ENCODE measurements around the gene BAIAP2.

BAIAP2 gene

DNA sequence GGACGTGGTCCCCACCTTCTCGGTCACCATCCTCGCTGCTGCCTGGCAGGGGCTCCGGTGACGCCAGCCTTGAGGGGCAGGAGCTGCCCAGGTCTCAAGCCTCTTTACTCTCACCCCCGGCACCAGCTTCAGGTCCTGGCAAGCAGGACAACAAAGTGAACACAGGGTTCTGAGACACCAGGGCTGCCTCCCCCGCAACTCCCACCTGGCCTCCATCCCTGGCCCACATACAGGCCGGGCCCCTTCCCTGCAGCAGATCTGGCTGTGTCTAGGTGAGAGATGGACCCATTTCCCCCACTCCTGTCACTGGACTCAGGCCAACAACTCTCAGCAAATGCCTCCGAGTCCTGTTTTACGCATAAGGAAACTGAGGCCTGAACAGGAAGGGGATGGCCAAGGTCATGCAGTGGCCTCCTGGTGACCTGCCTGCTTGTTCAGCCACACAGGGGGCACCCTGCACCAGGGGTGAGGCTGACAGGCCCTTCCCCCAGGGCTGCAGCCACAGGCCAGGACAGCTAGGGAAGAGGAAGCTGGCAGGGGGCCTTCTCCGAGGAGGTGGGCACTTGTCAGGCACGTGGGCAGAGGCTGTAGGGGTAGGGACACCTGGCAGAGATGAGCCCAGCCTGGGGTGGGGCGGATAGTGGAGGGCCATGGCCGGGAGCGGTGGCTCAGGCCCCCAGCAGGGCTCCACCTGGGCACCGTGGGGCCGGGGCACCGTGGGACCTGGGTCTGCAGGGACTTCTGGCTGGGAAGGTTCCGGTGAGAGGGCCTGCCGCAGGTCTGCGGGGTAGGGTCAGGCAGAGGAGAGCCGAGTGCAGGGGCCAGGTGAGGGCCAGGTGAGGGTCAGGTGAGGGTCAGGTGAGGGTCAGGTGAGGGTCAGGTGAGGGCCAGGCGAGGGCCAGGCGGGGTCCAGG lies 83.6 kb downstream of the BAIAP2 start:
- H3K9ac ChIP-seq (ENCODE audit: insufficient read length) = no peak overlapping the region

DNA sequence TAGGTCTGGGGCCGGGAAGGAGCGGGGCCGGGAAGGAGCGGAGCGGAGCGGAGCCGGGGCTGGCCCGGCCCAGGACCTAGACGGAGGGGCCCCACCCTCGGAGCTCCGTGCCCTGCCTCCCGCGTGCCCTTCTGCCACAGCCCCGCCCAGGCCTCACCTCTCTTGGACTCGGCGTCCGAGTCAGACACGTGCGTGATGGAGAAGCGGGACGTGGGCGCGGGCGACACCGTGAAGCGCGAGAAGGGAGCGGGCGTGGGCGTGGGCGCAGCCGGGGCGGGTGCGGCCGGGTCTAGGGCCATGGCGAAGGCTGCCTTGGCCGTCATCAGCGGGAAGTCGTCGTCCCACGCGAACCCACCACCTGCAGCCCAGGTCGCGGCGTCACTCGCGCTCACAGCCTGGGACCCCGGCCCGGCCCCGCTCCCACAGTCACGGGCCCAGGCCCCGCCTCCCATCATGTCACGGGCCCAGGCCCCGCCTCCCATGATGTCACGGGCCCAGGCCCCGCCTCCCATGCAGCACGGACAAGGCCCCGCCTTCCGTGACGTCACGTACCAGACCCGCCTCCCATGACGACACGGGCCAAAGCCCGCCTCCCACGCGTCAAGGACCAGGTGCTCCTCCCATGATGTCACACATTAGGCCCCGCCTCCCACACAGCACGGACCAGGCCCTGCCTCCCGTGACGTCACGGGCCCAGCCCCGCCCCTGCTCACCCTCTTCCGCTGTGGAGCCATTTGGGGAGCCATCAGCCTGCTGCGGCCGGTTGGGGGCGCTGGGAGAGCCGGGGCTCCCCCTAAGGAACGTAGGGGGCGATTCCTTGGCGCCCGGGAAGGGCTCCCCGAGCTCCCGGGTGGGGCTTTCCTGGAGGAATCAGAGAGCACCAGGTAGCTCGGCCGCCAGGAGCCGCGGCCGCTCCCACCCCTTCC lies 84.5 kb downstream of the BAIAP2 start:
- peak; percentile 64 for DNase-seq (ENCODE audit: low read depth, low spot score)
- Histone ChIP-seq H3K4me3 (peak overlapping the region; percentile 83), H3K27ac (no peak overlapping the region), H3K9me3 (ENCODE audit: low read depth, low read length) (no peaks in the 10 kb centered on the region), H3K36me3 (ENCODE audit: insufficient read depth, low read length) (no peaks in the 10 kb centered on the region), H3K9ac (ENCODE audit: insufficient read length) (peak overlapping the region; percentile 64)
- no peak for TF ChIP-seq POLR2AphosphoS5 (IDR thresholded peaks at IDR 0.05; ENCODE audit: borderline replicate concordance, low read depth, low read length)
- no peak for TF ChIP-seq EZH2 (IDR thresholded peaks at IDR 0.05)
- TF ChIP-seq FOXP2 (optimal IDR thresholded peaks at IDR 0.05; ENCODE audit: control extremely low read depth, extremely low read length, insufficient read depth) = no peak

More for the DNA sequence above, 83.6 kb downstream of the BAIAP2 start:
- DNase-seq (ENCODE audit: low read depth, low spot score) = no peak
- H3K9me3 ChIP-seq (ENCODE audit: low read depth, low read length) = no peaks in the 10 kb centered on the region
- no peak for TF ChIP-seq FOXP2 (optimal IDR thresholded peaks at IDR 0.05; ENCODE audit: control extremely low read depth, extremely low read length, insufficient read depth)
- TF ChIP-seq POLR2AphosphoS5 (IDR thresholded peaks at IDR 0.05; ENCODE audit: borderline replicate concordance, low read depth, low read length) = no peak
- no peak for TF ChIP-seq EZH2 (IDR thresholded peaks at IDR 0.05)
- H3K4me3 ChIP-seq = peak overlapping the region; percentile 83
- H3K36me3 ChIP-seq (ENCODE audit: insufficient read depth, low read length) = no peaks in the 10 kb centered on the region
- no peak overlapping the region for H3K27ac ChIP-seq

DNA sequence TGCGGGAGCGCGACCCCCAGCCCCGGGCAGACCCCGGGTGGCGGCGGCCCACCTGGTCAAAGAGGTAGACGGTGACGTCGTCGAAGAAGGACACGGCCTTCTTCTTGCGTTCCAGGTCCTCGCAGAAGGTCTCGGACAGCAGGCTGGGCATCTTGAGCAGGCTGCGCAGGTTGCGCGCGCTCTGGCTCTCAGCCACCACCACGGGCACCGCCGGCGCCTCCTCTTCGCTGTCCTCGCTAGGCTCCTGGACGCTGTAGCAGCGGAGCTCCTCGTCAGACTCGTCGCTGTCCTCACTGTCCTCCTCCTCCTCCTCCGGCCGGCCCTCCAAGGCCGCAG lies 85.2 kb downstream of the BAIAP2 start:
- Histone ChIP-seq H3K4me3 (no peak overlapping the region), H3K9ac (ENCODE audit: insufficient read length) (no peak overlapping the region), H3K36me3 (ENCODE audit: insufficient read depth, low read length) (no peaks in the 10 kb centered on the region), H3K27ac (no peak overlapping the region), H3K9me3 (ENCODE audit: low read depth, low read length) (no peaks in the 10 kb centered on the region)
- TF ChIP-seq EZH2 (IDR thresholded peaks at IDR 0.05) (no peak), POLR2AphosphoS5 (IDR thresholded peaks at IDR 0.05; ENCODE audit: borderline replicate concordance, low read depth, low read length) (no peak), FOXP2 (optimal IDR thresholded peaks at IDR 0.05; ENCODE audit: control extremely low read depth, extremely low read length, insufficient read depth) (no peak)
- no peak for DNase-seq (ENCODE audit: low read depth, low spot score)

DNA sequence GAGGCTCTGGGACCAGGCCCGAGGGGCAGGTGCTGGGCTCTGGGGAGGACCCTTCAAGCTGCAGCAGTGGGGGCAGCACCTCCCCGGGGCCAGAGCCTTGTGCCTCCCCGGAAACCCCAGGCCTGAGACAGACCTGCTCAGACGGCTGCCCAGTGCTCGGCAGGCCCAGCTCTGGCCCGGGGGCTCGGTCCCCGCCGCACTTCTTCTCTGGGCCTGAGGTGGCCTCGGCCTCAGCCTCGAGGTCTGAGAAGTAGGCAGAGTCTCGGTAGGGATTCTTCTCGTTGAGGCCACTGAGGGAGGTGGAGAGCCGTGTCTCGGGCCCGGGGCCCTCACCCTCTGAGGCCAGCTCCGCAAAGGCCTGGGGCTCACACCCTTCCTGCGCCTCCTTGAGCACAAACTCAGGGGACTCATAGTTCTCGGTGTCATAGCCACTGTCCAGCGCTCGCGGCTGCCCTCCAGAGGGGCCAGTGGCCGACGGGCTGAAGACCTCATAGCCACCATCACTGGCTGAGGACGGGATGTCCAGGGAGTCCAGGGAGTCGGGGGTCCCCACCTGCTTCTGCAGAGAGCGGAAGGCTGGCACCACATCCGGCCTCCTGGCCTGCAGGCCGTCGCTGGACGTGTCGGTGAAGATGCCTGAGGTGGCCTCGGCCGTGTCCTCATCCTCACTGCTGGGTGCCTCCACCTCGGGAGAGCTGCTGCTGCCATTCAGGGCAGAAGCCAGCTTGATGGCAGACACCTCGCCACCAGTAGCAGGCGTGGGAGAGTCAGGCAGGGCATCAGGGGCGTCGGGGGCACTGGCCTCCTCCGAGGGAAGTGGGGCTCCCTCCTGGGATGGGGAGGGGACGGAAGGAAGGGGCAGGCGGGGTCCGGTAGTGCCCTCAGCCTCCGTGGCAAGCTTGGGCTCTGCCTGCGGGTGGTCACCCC lies 86.0 kb downstream of the BAIAP2 start:
- Histone ChIP-seq H3K36me3 (ENCODE audit: insufficient read depth, low read length) (no peaks in the 10 kb centered on the region), H3K4me3 (no peak overlapping the region), H3K9me3 (ENCODE audit: low read depth, low read length) (no peaks in the 10 kb centered on the region), H3K27ac (no peak overlapping the region), H3K9ac (ENCODE audit: insufficient read length) (no peak overlapping the region)
- no peak for DNase-seq (ENCODE audit: low read depth, low spot score)
- TF ChIP-seq FOXP2 (optimal IDR thresholded peaks at IDR 0.05; ENCODE audit: control extremely low read depth, extremely low read length, insufficient read depth) = no peak
- no peak for TF ChIP-seq EZH2 (IDR thresholded peaks at IDR 0.05)
- no peak for TF ChIP-seq POLR2AphosphoS5 (IDR thresholded peaks at IDR 0.05; ENCODE audit: borderline replicate concordance, low read depth, low read length)

DNA sequence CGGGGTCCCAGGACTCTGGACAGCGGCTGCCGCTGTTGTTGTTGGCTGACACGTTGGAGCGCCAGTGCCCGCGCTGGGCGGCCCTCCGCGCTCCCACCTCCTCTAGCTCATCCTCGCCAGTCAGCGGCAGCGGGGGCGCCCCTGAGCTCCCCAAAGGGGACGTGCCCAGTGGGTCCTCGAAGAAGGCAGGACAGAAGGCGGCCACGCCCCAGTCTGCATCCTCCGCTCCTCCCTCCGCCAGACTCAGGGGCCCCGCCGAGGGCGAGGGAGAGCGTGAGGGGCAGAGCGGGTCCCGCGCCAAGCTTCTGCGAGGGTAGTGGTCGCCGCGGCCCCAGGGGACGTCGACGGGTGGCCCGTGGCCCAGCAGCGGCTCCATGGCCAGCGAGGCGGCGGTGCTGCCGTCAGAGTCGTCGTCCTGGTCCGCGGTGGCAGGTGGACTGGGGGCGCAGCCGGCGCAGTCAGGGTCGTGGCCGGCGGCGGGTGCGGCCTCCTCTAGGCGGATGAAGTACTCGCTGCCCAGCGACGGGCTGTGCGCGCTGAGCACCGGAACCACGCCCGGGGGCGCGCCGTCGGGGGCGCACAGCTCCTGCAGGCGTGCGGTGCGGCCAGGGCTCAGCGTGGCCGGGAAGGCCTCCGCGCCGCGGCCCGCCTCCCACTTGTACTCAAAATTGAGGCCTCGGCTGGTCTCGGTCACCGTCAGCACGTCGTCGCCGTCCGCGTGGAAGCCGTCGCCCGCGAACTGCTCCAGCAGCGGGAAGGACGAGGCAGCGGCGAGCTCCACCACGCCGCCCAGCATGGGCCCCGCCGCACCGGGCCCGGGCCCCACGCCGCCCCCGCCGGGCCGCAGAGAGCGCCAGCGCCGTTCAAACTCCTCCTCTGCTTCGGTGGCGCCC lies 87.1 kb downstream of the BAIAP2 start:
- no peak for DNase-seq (ENCODE audit: low read depth, low spot score)
- H3K36me3 ChIP-seq (ENCODE audit: insufficient read depth, low read length) = no peaks in the 10 kb centered on the region
- no peak overlapping the region for H3K4me3 ChIP-seq
- H3K9ac ChIP-seq (ENCODE audit: insufficient read length) = no peak overlapping the region
- H3K9me3 ChIP-seq (ENCODE audit: low read depth, low read length) = no peaks in the 10 kb centered on the region
- no peak overlapping the region for H3K27ac ChIP-seq
- no peak for TF ChIP-seq FOXP2 (optimal IDR thresholded peaks at IDR 0.05; ENCODE audit: control extremely low read depth, extremely low read length, insufficient read depth)
- no peak for TF ChIP-seq EZH2 (IDR thresholded peaks at IDR 0.05)
- TF ChIP-seq POLR2AphosphoS5 (IDR thresholded peaks at IDR 0.05; ENCODE audit: borderline replicate concordance, low read depth, low read length) = no peak

DNA sequence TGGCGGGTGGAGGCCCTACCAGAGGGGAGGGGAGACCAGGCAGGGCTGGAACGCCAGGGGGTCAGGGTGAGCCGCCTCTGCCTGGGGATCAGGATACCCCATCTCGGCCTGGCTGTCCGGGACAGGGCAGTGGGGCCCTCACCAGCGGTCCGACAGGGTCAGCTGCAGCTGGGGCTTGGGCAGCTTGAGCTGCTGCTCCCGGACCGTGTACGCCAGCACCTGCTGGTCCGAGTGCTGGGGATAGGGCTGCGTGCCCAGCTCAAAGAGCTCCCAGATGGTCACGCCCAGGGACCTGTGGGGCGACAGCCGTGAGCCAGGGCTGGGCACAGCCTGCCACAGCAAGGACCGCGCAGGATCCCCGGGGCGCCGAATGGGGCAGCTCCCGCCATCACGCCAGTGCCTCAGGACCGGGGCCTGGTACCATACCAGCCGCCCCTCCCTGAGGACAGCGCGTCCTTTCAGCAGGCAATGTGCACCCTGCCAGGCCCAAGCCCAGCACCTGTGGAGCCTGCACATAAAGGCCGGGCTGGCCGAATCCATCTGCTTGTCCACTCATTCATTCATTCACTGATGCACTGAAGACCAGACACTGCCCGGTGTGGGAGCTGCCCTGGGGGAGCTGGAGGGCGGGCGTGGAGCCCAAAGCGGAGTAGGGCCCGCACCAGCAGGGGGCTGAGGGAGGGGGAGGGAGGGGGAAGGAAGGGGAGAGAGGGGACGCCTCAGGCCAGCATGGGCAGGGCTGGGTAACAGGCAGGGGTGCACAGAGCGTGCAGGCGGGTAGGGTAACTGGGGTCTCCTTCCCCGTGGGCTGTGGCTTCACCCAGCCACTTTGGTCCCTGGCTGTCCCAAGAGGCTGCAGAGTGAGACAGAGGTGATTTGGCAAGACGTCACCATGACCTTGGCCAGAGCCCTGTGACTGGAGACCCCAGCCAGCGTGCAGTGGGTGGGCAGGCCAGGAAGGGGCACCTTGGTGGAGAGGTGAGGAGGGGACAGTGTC lies 88.4 kb downstream of the BAIAP2 start:
- TF ChIP-seq FOXP2 (optimal IDR thresholded peaks at IDR 0.05; ENCODE audit: control extremely low read depth, extremely low read length, insufficient read depth) (no peak), POLR2AphosphoS5 (IDR thresholded peaks at IDR 0.05; ENCODE audit: borderline replicate concordance, low read depth, low read length) (no peak), EZH2 (IDR thresholded peaks at IDR 0.05) (no peak)
- H3K4me3 ChIP-seq = no peak overlapping the region
- no peaks in the 10 kb centered on the region for H3K36me3 ChIP-seq (ENCODE audit: insufficient read depth, low read length)
- H3K9ac ChIP-seq (ENCODE audit: insufficient read length) = no peak overlapping the region
- no peak for DNase-seq (ENCODE audit: low read depth, low spot score)
- no peaks in the 10 kb centered on the region for H3K9me3 ChIP-seq (ENCODE audit: low read depth, low read length)
- H3K27ac ChIP-seq = no peak overlapping the region
